A172 (cell line): ENCODE results near the gene ATAD3B. TPM values are rescaled to one million over a fixed set of nuclear protein-coding genes. Genes with fewer than 3 reads are reported as not detected.

Experiments used
- total RNA-seq: library from RNA; depleted of rRNA; stranded (reverse); fragments of >200 nt; shearing (Covaris generic); gene quantifications from 2 replicates; pipeline ENCODE4 v1.2.3, GENCODE V29; 2014; rRNA removed

ATAD3B gene
- total RNA-seq, 1 experiment from 2014 or later = 12.0 TPM

Other genes starting within 250 kb of the ATAD3B start
- gene SDF4, start 239.8 kb upstream of the ATAD3B start, total RNA-seq = 93.4 and 109 TPM in 2 replicates
- gene B3GALT6, start 239.5 kb upstream of the ATAD3B start, total RNA-seq = 30.7 and 38.8 TPM in 2 replicates
- gene C1QTNF12, start 225.0 kb upstream of the ATAD3B start, total RNA-seq = not detected in 2 replicates
- 26.2 and 38.0 TPM in 2 replicates for gene UBE2J2, start 197.9 kb upstream of the ATAD3B start, total RNA-seq
- 0.83 and 0.93 TPM in 2 replicates for gene SCNN1D, start 191.3 kb upstream of the ATAD3B start, total RNA-seq
- gene ACAP3, start 163.8 kb upstream of the ATAD3B start, total RNA-seq = 37.2 and 37.5 TPM in 2 replicates
- 15.6 and 17.3 TPM in 2 replicates for gene PUSL1, start 163.2 kb upstream of the ATAD3B start, total RNA-seq
- gene INTS11, start 147.1 kb upstream of the ATAD3B start, total RNA-seq = 48.4 and 56.7 TPM in 2 replicates
- 17.0 and 19.5 TPM in 2 replicates for gene CPTP, start 147.0 kb upstream of the ATAD3B start, total RNA-seq
- 0.22 and 0.33 TPM in 2 replicates for gene TAS1R3, start 140.5 kb upstream of the ATAD3B start, total RNA-seq
- 47.7 and 58.2 TPM in 2 replicates for gene DVL1, start 122.3 kb upstream of the ATAD3B start, total RNA-seq
- gene MXRA8, start 113.2 kb upstream of the ATAD3B start, total RNA-seq = 0.24 TPM in 1 of 2 replicates, not detected in the other
- gene AURKAIP1, start 96.6 kb upstream of the ATAD3B start, total RNA-seq = 120 and 123 TPM in 2 replicates
- 35.6 and 43.2 TPM in 2 replicates for gene CCNL2, start 72.4 kb upstream of the ATAD3B start, total RNA-seq
- gene MRPL20, start 64.5 kb upstream of the ATAD3B start, total RNA-seq = 117 and 151 TPM in 2 replicates
- 0.12 TPM in 1 of 2 replicates, not detected in the other for gene ANKRD65, start 50.5 kb upstream of the ATAD3B start, total RNA-seq
- gene VWA1, start 36.1 kb upstream of the ATAD3B start, total RNA-seq = 0.91 and 2.0 TPM in 2 replicates
- gene ATAD3C, start 22.1 kb upstream of the ATAD3B start, total RNA-seq = not detected in 2 replicates
- gene ATAD3A, start 40.4 kb downstream of the ATAD3B start, total RNA-seq = 16.4 and 19.2 TPM in 2 replicates
- gene TMEM240, start 68.9 kb downstream of the ATAD3B start, total RNA-seq = not detected in 2 replicates
- 49.7 and 56.2 TPM in 2 replicates for gene SSU72, start 103.1 kb downstream of the ATAD3B start, total RNA-seq
- not detected in 2 replicates for gene FNDC10, start 128.4 kb downstream of the ATAD3B start, total RNA-seq
- 13.9 and 19.4 TPM in 2 replicates for gene MIB2, start 143.7 kb downstream of the ATAD3B start, total RNA-seq
- gene MMP23B, start 160.4 kb downstream of the ATAD3B start, total RNA-seq = 3.9 TPM in 1 of 2 replicates, not detected in the other
- 9.0 and 9.6 TPM in 2 replicates for gene CDK11B, start 187.2 kb downstream of the ATAD3B start, total RNA-seq
- 5.2 and 6.8 TPM in 2 replicates for gene SLC35E2B, start 221.0 kb downstream of the ATAD3B start, total RNA-seq